MCF 10A (cell line): ENCODE data around the gene B3GAT1. TPM values are rescaled to one million over a fixed set of nuclear protein-coding genes. Genes with fewer than 3 reads are reported as not detected.

Experiments
- BruUV-seq: library from RNA; stranded (reverse); fragments of 400-500 nt; replicated peaks from 2 replicates; lab custom pipeline; 2021; lab: Mats Ljungman, UMichigan
- CTCF ChIA-PET: fragments of 300-600 bp; sonication (Branson Sonifier 250); formaldehyde crosslinking; extraction: SDS; loops from one replicate; lab custom pipeline; 2021; ENCODE audit warnings: antibody characterized with exemption, inconsistent platforms; lab: Yijun Ruan, JAX
- POLR2A ChIA-PET: fragments of 300-600, 350-650 bp; sonication (Branson Sonifier 250); formaldehyde crosslinking; extraction: SDS; loops from one replicate; lab custom pipeline; 2020; ENCODE audit warnings: antibody characterized with exemption, inconsistent platforms; lab: Yijun Ruan, JAX
- DNase-seq: peaks from one replicate; pipeline ENCODE4 v3.0.0-alpha.2; 2018; ENCODE audit not compliant: unreplicated experiment
- H3K27ac Mint-ChIP-seq: one replicate; pipeline ENCODE4 v1.8.0; 2022; ENCODE audit warnings: mild to moderate bottlenecking, low read depth, mixed read lengths; ENCODE audit not compliant: unreplicated experiment
- H3K27me3 Mint-ChIP-seq: one replicate; pipeline ENCODE4 v1.8.0; 2022; ENCODE audit warnings: mixed read lengths; ENCODE audit not compliant: insufficient read depth, unreplicated experiment
- H3K36me3 Mint-ChIP-seq: one replicate; pipeline ENCODE4 v1.8.0; 2022; ENCODE audit warnings: mild to moderate bottlenecking, moderate library complexity, mixed read lengths; ENCODE audit not compliant: insufficient read depth, unreplicated experiment
- H3K4me1 Mint-ChIP-seq: one replicate; pipeline ENCODE4 v1.8.0; 2022; ENCODE audit warnings: mixed read lengths; ENCODE audit not compliant: insufficient read depth, unreplicated experiment
- H3K4me3 Mint-ChIP-seq: one replicate; pipeline ENCODE4 v1.8.0; 2022; ENCODE audit warnings: mild to moderate bottlenecking, moderate library complexity, mixed read lengths; ENCODE audit not compliant: unreplicated experiment
- H3K9me3 Mint-ChIP-seq: one replicate; pipeline ENCODE4 v1.8.0; 2022; ENCODE audit warnings: mixed read lengths; ENCODE audit not compliant: unreplicated experiment
- CTCF ChIP-seq: fragments of 200-600 bp; IDR thresholded peaks from one replicate; pipeline ENCODE4 v1.8.0; 2022; ENCODE audit warnings: antibody characterized with exemption, mild to moderate bottlenecking; ENCODE audit not compliant: unreplicated experiment
- intact Hi-C: fragments of 100-400 bp; cut with micrococcal nuclease; formaldehyde crosslinking; loops from 2 replicates; pipeline ENCODE4 v1.14.1; 2022
- total RNA-seq: library from RNA; stranded (reverse); gene quantifications from 2 replicates; pipeline ENCODE4 v1.2.3, GENCODE V29; 2022

The B3GAT1 gene
- total RNA-seq, 1 experiment from 2014 or later = not detected

GRCh38 chr11:134333312-134333711 is 78.7 kb downstream of the B3GAT1 start:
- no TSS peak for BruUV-seq
- H3K4me3 Mint-ChIP-seq = no peak overlapping the region
- no peaks in the 10 kb centered on the region for H3K27me3 Mint-ChIP-seq
- ChIA-PET CTCF (interaction anchor here (0.7 kb wide), 1 partner anchor 113 kb away, joined by 3 read pairs; no protein-coding TSS in a partner anchor), POLR2A (no interaction called here)
- H3K36me3 Mint-ChIP-seq = peaks cover 14% of the 10 kb centered on the region
- H3K4me1 Mint-ChIP-seq = peaks cover 12% of the 10 kb centered on the region
- peak overlapping the region; percentile 38 for H3K27ac Mint-ChIP-seq
- no peaks in the 10 kb centered on the region for H3K9me3 Mint-ChIP-seq
- TF ChIP-seq CTCF = no peak
- intact Hi-C loops = no loop called here
- DNase-seq = peak; percentile 30

GRCh38 chr11:134332782-134333181 is 79.3 kb downstream of the B3GAT1 start:
- Mint-ChIP-seq H3K4me1 (peaks cover 12% of the 10 kb centered on the region), H3K9me3 (no peaks in the 10 kb centered on the region), H3K4me3 (peak overlapping the region; percentile 76), H3K27ac (peak overlapping the region; percentile 38), H3K27me3 (no peaks in the 10 kb centered on the region), H3K36me3 (peaks cover 14% of the 10 kb centered on the region)
- TF ChIP-seq CTCF = no peak
- DNase-seq = no peak
- BruUV-seq = TSS peak; percentile 32
- ChIA-PET POLR2A (no interaction called here), CTCF (interaction anchor here (0.5 to 1.0 kb wide), 3 partner anchors 71 to 524 kb away, joined by 3 read pairs; no protein-coding TSS in a partner anchor)
- intact Hi-C loops = no loop called here

GRCh38 chr11:134332189-134332631 is 79.8 kb downstream of the B3GAT1 start:
- Mint-ChIP-seq H3K4me1 (peaks cover 12% of the 10 kb centered on the region), H3K27ac (no peak overlapping the region), H3K9me3 (no peaks in the 10 kb centered on the region), H3K27me3 (no peaks in the 10 kb centered on the region), H3K36me3 (peaks cover 14% of the 10 kb centered on the region), H3K4me3 (peak overlapping the region; percentile 76)
- intact Hi-C loops = no loop called here
- peak; percentile 6 for DNase-seq
- ChIA-PET POLR2A (no interaction called here), CTCF (interaction anchor here (1.0 kb wide), 1 partner anchor 70 kb away, joined by 3 read pairs; no protein-coding TSS in a partner anchor)
- BruUV-seq = no TSS peak
- TF ChIP-seq CTCF = no peak

GRCh38 chr11:134331354-134332188 is 80.5 kb downstream of the B3GAT1 start, which contains the start of gene GLB1L2:
Gene GLB1L2, plus strand, starts transcription at chr11:134331988. Its CDS starts 74 bp downstream, at chr11:134332062.
- ChIA-PET POLR2A (no interaction called here), CTCF (no interaction called here)
- H3K27ac Mint-ChIP-seq = peak within 1 kb of the TSS; percentile 57
- peaks cover under 1% of the 10 kb centered on the region for H3K27me3 Mint-ChIP-seq
- peaks cover 12% of the 10 kb centered on the region for H3K4me1 Mint-ChIP-seq
- intact Hi-C loops = no loop called here
- H3K9me3 Mint-ChIP-seq = no peaks in the 10 kb centered on the region
- H3K36me3 Mint-ChIP-seq = peaks cover 14% of the 10 kb centered on the region
- no TSS peak for BruUV-seq
- peak within 1 kb of the TSS; percentile 76 for H3K4me3 Mint-ChIP-seq
- TF ChIP-seq CTCF = no peak
- DNase-seq = peak; percentile 72
